Ovary (tissue), 9 donors: ENCODE measurements around the gene BMP2K. TPM values are rescaled to one million over a fixed set of nuclear protein-coding genes. Genes with fewer than 3 reads are reported as not detected.

Experiments used
- DNase-seq, 5 donors: peaks; one replicate each; pipeline ENCODE4 v3.0.0-alpha.2; 2019 to 2020
- H3K27ac ChIP-seq, 2 donors: fragments of 200-600 bp; one replicate each; pipeline versions ENCODE4 v1.5.1 to v1.8.0; 2019 to 2022
- H3K27me3 ChIP-seq: fragments of 200-600 bp; one replicate; pipeline ENCODE4 v1.8.0; 2022
- H3K36me3 ChIP-seq: fragments of 200-600 bp; sonication (generic); one replicate; pipeline ENCODE4 v1.5.1; 2019
- H3K4me1 ChIP-seq: one replicate; pipeline ENCODE4 v1.8.1; 2013; ENCODE audit warnings: mild to moderate bottlenecking, moderate library complexity; ENCODE audit not compliant: insufficient read depth
- H3K4me3 ChIP-seq: fragments of 200-600 bp; sonication (generic); one replicate; pipeline ENCODE4 v1.5.1; 2017
- H3K9me3 ChIP-seq, 2 donors: fragments of 200-600 bp in 1 of 2; sonication (generic) in 1 of 2; one replicate each; pipeline versions ENCODE4 v1.5.1 to v1.8.1; 2013 to 2019; ENCODE audit warnings: mild to moderate bottlenecking in 1 of 2, moderate library complexity in 1 of 2
- EP300 ChIP-seq: sonication (generic); formaldehyde crosslinking; IDR thresholded peaks from one replicate; pipeline ENCODE4 v1.6.1; 2017; ENCODE audit warnings: antibody characterized with exemption
- POLR2A ChIP-seq: fragments of 450-650 bp; IDR thresholded peaks from one replicate; pipeline ENCODE4 v1.6.1; 2017; ENCODE audit warnings: antibody characterized with exemption, mild to moderate bottlenecking, moderate library complexity
- WGBS, 3 donors: extraction: QIAGEN DNeasy Blood & Tissue Kit in 1 of 3; methylation state at CpG; one replicate each; pipeline versions ENCODE4 v1.1.5 to v1.1.7; 2013 to 2017; 5-methylcytosine and 5-hydroxymethylcytosine counted together
- intact Hi-C, 4 donors: fragments of 100-400 bp; cut with DNase I; formaldehyde crosslinking; loops; one replicate each; pipeline versions ENCODE4 v1.11.0 to v1.15.1; 2022 to 2023
- polyA plus RNA-seq, 2 donors: library from polyadenylated mRNA; stranded (reverse); fragments of 200-250 nt in 1 of 2; fragments of 350-450 nt in 1 of 2; fragmentation: Illumina TruSeq in 1 of 2; extraction: RNeasy Lipid Tissue Mini Kit (QIAGEN cat#74804) in 1 of 2; gene quantifications; one replicate each; pipeline ENCODE4 v1.2.3, GENCODE V29; 2013 to 2014
- total RNA-seq, 7 donors: library from RNA; depleted of rRNA in 2 of 7; stranded (reverse); fragments of >200 nt in 2 of 7; fragmentation: NEBNext Ultra II Directional in 3 of 7; extraction: Animal tissue kit (Norgen Biotek cat#: 25700) in 3 of 7; gene quantifications; one replicate each; pipeline versions ENCODE4 v1.1.0 to v1.2.4, GENCODE V29; 2016 to 2023
- TF ChIP-seq, protein P1 (sequence below), 3 donors: fragments of 450-650 bp in 2 of 3; fragments of 200-600 bp in 1 of 3; IDR thresholded peaks; one replicate each; pipeline versions ENCODE4 v1.5.1 to v1.8.0; 2016 to 2022; ENCODE audit warnings: antibody characterized with exemption in 3 of 3, mild to moderate bottlenecking in 1 of 3
- donor health status: DM: no; HTN: no; CAD: no; lungs with moderate emphysema.
- donor health status: DM: no; HTN: no; CAD: no.
- donor health status: Bipolar disorder and iron deficiency.
- donor health status: DM: yes; HTN: yes; CAD: no.
- donor health status: DM: no; HTN: no; CAD: no.
- donor health status: DM: yes; HTN: yes; CAD: no.

Gene BMP2K
- total and polyA plus RNA-seq, 9 donors, result 4.8 to 57.3 (median 21.2) TPM

DNA sequence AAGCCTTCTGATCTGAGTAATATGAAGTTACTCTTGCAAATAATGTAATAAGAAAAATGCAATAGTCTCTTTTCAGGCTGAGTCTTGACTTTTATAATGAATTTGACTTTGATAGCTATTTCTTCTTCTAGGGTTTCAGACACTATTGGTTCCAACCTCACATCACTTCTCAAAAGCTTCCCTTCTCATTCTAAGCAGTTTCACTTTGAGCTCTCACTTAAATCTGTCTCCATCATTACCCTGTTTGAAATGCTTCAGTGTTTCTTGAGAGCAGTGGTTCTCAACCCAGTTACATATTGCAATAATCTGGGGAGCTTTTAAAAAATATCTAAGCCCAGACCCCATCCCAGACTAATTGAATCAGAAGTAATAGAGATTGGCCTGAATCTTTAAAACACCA lies 40.5 kb upstream of the BMP2K start:
- Histone ChIP-seq H3K4me3 (no peak overlapping the region), H3K4me1 (no peaks in the 10 kb centered on the region), H3K27me3 (no peaks in the 10 kb centered on the region), H3K9me3 (no peaks in the 10 kb centered on the region), H3K27ac (no peak overlapping the region), H3K36me3 (no peaks in the 10 kb centered on the region)
- no peak for DNase-seq
- TF ChIP-seq POLR2A (no peak), EP300 (no peak)
- TF ChIP-seq, protein P1, sequence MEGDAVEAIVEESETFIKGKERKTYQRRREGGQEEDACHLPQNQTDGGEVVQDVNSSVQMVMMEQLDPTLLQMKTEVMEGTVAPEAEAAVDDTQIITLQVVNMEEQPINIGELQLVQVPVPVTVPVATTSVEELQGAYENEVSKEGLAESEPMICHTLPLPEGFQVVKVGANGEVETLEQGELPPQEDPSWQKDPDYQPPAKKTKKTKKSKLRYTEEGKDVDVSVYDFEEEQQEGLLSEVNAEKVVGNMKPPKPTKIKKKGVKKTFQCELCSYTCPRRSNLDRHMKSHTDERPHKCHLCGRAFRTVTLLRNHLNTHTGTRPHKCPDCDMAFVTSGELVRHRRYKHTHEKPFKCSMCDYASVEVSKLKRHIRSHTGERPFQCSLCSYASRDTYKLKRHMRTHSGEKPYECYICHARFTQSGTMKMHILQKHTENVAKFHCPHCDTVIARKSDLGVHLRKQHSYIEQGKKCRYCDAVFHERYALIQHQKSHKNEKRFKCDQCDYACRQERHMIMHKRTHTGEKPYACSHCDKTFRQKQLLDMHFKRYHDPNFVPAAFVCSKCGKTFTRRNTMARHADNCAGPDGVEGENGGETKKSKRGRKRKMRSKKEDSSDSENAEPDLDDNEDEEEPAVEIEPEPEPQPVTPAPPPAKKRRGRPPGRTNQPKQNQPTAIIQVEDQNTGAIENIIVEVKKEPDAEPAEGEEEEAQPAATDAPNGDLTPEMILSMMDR (IDR thresholded peaks at IDR 0.05), result no peak
- intact Hi-C loops, result no loop called here

DNA sequence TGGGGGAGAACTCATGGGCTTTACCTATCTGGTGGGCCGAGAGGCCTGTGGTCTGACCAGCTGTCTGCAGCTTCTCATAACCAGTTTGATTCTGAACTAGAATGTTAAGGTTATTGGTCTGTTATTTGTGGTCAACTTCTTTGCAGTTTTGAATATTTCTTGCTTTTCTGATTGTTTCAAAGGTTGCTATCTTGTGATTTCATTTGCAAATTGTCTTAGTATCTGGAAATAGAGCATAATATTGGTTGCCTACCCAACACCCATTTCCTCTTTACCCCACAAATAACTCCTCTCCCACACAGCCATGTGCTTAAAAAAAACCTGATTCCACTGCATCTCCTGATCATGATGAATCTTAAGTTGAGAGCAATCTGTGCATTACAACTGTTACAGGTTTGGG lies 39.1 kb upstream of the BMP2K start:
- WGBS, 3 donors, result 64 to 85% (median 77%) methylated on average over 1 of the region's 1 CpG
- H3K36me3 ChIP-seq, result no peaks in the 10 kb centered on the region
- no peaks in the 10 kb centered on the region for H3K27me3 ChIP-seq
- H3K4me1 ChIP-seq, result no peaks in the 10 kb centered on the region
- no peak overlapping the region for H3K27ac ChIP-seq
- H3K9me3 ChIP-seq, result no peaks in the 10 kb centered on the region
- H3K4me3 ChIP-seq, result no peak overlapping the region
- DNase-seq, result no peak
- TF ChIP-seq EP300 (no peak), POLR2A (no peak)
- TF ChIP-seq, protein P1 (IDR thresholded peaks at IDR 0.05), result no peak
- intact Hi-C loops, result no loop called here

DNA sequence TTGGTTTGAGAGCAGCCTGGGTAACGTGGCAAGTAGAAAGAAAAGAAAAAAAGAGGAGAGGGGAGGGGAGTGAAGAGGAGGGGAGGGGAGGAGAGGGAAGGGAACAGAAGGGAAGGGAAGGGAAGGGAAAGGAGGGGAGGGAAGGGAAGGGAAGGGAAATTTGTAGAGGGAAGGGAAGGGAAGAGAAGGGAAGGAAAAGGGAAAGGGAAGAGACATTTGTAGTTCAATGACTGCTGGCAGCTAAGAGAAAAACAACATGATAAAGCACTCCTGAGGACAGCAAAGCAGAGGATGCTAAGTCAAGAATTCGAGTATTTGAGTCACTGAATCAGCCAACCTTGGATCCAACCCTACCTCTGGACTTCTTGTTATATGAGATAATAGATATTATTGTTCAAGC lies 38.2 kb upstream of the BMP2K start:
- WGBS, 3 donors, result 62 to 77% (median 66%) methylated on average over 2 of the region's 2 CpGs
- TF ChIP-seq POLR2A, result no peak
- TF ChIP-seq, protein P1 (IDR thresholded peaks at IDR 0.05), result no peak
- TF ChIP-seq EP300, result no peak
- Histone ChIP-seq H3K36me3 (no peaks in the 10 kb centered on the region), H3K4me3 (no peak overlapping the region), H3K27ac (no peak overlapping the region), H3K27me3 (no peaks in the 10 kb centered on the region), H3K4me1 (no peaks in the 10 kb centered on the region), H3K9me3 (no peaks in the 10 kb centered on the region)
- intact Hi-C loops, result no loop called here
- no peak for DNase-seq

DNA sequence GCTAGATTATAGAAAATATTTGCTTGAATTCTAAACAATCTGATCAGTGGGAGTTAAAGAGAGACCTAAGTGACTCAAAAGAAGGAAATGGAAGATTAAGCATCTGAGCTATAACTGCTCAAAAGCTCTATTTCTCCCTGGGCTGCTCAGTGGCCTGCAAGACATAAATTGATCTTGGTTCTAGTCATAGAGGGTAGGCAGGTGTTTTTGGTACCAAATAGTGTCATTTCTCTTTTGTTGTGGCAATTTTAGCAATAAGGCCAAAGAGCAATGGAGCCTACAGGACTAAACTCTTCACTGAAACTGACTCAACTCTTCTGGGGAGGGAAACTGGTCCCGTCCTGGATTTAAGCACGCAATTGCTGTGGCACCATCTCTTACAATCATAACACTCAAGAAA lies 33.9 kb upstream of the BMP2K start:
- DNase-seq, result no peak
- Histone ChIP-seq H3K27ac (no peak overlapping the region), H3K27me3 (no peaks in the 10 kb centered on the region), H3K36me3 (no peaks in the 10 kb centered on the region), H3K4me1 (no peaks in the 10 kb centered on the region), H3K9me3 (no peaks in the 10 kb centered on the region), H3K4me3 (no peak overlapping the region)
- WGBS, 3 donors, result 91 to 100% (median 95%) methylated on average over 2 of the region's 2 CpGs
- intact Hi-C loops, result no loop called here
- TF ChIP-seq, protein P1 (IDR thresholded peaks at IDR 0.05), result no peak
- no peak for TF ChIP-seq EP300
- TF ChIP-seq POLR2A, result no peak

DNA sequence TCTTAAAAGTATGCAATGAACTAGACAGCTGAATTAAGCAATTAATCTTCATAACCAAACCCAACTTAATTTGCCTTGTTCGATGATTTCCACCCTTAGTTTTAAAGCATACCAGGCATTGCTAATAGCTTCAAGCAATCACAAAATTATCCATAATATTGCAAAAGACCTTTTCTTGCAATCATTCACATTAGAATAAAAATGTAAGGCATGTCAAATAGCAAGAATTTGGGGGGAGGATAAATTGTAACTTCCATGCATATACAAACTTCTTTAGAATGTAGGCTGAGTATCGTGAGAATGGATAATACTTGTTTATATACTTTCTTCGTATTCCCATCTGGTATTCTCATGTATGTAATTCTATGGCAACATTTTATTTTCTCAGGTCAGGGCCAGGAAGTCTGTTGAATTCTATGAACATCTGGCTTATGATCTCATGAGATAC lies 28.7 kb upstream of the BMP2K start:
- H3K4me1 ChIP-seq, result no peaks in the 10 kb centered on the region
- DNase-seq, result no peak
- no peak overlapping the region for H3K4me3 ChIP-seq
- H3K27ac ChIP-seq, result no peak overlapping the region
- no peaks in the 10 kb centered on the region for H3K27me3 ChIP-seq
- intact Hi-C loops, result no loop called here
- 52 to 64% (median 58%) methylated on average over 3 of the region's 3 CpGs for WGBS, 3 donors
- H3K36me3 ChIP-seq, result no peaks in the 10 kb centered on the region
- H3K9me3 ChIP-seq, result no peaks in the 10 kb centered on the region
- no peak for TF ChIP-seq EP300
- no peak for TF ChIP-seq POLR2A
- TF ChIP-seq, protein P1 (IDR thresholded peaks at IDR 0.05), result no peak
